SHP77 treated with DMSO at 0.1 percent for 48 hours (cell line): ENCODE measurements around the gene POC1A.
A peak's percentile ranks its signal among the peaks of the same experiment; 100 is the strongest.

Source experiments
- DNase-seq: peaks from one replicate; lab custom pipeline; 2025; lab: John Stamatoyannopoulos, UW

The POC1A gene

DNA sequence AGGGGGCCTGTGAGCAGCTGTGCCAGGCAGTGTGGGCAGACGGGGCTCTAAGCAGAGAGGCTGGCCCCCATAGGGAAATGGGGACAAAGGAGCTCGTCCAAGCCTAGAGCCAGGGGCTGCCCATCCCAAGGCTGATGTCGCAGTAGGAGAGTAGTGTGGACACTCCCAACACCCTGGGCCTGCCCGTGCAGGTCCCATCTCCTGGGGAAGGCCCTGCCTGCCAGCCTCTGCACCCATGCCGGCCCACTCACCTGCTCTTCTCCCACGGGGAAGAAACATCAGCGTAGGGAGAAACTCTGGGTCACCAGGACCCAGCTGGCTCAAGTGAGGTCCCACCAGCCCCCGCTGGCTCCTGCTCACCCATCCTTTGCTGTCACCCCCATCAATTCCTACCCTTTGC is 87.2 kb downstream of the POC1A start:
- no peak for DNase-seq

DNA sequence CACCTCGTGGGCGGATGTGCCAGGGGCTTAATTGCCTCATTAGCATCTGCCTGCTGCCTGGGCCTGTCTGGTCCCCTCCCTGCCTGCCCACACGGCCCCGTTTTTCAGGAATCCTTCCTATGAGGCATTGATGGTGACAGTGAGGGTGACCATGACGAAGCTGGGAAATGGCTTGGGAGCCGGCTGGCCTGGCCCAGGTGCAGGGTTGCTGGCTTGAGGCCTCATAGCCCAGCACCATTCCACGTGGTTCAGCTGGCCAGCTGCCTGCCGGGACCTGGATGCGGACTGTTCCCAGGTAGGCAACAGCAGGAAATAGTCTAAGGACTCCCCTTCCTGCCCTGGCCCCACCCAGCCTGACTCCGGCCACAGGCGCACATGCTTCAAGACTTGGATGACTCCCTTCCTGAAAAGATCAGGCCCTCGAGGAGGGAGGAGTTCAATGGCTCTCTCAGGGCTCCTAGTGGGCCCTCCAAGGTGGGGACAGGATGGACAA is 88.9 kb downstream of the POC1A start:
- DNase-seq, result no peak

DNA sequence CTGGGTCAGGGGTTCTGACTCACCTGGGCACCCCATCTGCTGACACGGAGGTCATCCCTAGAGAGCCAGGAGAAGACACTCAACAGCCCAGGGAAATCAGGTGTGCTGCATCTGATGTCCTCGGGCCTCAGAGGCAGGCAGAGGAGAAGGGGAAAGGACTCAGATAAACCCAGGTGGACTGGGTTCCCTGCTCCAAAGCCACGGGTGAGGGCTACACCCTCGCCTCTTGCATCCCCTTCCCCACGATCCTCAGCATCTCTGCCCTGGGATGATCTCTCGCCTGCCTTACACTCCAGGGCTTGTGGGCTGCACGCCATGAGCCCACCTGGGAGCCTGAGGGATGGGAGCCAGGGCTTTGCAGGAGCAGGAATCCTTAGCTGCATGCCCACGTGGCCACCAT is 89.7 kb downstream of the POC1A start:
- no peak for DNase-seq

DNA sequence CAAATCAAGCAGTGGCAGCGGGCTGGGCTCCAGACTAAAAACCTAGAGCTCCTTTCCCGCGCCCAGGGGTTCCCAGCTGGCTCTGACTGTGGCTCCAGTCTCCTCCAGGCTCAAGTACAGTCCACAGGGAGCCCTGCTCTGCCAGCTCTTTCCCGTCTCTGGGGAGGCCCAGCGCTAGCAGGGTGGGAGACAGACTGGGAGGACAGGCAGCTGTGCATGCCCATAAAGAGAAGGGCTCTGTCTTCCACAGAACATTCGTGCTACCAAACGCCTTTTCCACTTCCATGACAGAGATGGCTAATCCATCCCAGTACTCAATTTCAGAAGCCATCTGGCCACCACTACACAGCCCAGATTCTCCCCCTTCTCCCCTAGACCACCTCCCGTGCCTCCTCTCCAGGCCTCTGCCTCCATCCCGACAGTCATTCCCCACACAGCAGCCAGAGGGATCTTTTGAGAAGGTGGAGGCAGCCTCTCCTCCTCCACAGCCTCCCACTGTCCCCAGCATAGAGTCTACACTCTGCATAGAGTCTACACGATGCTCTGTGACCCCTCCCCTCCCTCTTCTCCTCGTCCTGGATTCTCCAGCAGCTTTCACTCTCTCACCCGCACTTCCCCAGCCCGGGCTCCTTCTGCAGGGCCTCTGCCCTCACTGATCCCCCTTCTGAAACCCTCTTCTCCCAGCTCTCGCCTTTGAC is 91.0 kb downstream of the POC1A start:
- no peak for DNase-seq

DNA sequence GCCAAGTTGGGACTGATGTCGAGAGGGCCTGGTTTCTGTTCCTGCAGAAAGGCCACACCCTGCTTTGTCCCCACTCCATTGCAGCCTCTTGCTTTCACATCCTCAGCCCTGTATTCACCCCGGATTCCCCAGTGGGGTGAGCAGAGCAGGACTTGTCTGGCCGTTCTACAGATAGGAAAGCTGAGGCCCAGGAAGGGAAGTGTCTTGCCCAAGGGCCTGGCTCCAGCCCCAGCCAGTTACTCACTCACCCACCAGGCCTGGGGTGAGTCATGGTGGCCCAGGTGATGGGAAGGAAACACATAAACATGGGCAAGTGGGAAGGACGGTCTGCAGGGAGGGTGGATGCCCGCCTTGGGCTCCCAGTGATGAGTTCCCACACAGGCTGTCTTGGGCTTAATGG is 91.7 kb downstream of the POC1A start:
- no peak for DNase-seq

DNA sequence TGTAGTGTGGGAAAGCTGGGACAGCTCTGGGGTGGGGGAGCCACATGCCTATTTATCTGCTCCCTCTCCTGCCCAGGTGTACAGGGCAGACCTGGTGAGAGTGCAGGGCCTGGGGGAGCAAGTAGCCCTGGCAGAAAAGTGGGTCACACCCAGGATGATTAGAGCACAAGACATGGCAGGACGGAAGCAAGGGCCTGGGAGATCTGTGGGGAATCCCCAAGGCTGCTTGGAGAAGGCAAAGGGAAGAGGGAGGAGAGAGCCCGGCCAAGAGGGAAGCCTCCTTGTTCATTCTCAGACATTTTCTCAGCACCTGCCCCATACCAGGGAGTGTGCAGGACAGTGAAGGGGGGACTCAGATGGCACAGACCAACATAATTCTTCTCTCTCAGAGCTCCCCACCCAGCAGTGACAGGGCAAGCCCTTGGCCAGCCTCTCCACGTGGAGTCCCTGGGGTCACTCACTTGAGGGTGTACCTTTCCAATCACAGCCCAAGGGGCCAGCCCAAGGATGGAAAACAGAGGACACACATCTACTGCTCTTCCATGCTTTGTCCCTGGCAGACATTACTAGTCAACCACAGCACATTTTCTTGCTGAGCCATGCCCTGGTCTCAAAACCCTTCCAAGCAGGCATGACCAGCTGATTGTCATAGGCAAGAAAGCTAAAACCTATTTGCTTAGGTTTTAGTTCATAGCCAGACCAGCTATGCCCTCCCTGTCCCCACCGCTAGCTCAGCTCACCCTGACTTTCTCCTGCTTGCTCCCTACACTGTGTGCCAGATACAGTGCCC is 92.9 kb downstream of the POC1A start:
- DNase-seq, result no peak

DNA sequence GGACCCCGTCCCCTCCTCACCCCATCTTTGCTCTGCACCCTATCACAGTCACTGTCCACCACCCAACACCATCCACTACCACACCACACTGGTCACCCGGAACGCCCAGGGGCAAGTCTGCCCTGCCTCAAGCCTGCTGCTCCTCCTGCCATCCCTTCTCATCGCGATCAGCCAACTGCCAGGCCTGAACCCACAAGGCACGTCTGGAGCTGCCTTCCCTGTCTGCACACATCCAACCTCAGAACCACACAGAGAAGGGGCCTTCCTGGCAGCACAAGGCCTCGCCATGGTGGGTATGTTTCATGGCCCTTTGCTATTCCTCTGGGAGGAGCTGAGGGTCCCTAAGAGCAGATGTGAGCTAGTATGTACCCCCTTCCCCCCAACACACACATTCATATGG is 94.4 kb downstream of the POC1A start:
- no peak for DNase-seq

DNA sequence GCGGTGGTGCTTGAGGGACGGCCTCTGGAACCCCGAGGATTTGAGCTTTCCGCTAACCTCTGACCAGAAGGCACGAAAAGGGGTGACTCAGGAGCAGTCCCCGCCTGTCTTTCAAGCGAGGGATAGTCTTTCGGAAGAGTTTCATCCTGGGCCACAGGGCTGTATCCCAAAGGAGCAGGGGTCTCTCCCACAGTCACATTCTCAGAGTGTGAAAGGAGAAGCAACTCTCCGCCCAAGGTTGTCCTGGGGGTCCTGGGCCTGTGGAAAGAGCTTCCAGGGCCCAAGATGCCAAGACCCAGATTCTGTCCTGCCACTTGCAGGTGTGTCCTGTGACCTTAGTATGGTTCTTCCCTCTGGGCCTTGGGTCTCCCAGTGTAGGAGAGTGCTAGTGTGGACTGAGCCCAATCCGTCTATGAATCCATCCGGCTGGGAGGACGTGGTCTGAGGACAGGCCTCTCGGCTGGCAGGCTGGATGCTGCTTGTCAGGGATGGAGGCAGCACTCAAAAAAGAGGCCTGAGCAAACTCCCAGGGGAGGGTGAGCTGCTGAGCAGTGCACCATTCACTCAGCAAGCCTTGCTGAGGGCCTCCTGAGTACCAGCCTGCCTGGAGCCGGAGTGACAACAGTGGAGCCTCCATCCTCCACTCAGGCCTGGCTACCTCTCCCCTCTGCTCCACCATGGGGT is 96.3 kb downstream of the POC1A start:
- no peak for DNase-seq

DNA sequence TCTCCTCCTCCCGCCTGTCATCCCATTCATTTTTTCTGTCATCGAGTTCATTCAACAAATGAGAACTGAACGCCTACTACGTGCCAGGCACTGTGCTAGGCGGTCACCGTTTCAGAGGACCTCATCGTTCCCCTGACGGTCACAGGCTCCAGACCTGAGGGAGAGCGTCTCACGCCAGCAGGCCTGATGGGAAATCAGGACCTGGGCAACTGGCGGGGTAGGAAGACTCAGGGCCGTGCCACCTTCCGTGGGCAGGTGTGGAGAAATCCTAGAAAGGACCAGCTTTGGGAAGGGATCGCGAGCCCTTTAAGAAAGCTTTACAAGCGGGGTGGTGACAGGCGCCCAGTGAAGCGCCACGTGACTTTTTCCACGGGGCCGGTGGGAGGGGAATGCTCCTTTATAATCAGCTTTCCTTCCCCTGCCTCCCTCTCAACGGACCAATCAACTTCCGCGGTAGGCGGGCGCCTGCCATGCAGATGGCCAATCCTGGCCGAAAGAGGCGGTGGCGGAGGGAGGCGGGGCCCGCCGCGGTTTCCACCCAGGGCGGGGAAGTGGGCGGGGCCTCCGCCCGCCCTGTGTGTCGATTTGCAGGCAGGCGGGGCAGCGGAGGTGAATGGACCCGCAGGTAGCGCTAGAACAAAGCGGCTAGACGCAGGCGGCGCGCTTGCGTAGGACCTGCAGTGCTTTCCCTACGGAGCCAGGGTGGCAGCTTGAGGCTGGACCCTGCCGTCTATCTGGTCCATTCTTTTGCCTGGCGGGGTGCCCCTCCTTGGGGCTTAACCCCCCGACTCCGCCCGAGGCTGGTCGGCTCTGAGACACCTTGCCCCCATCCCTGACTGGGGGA is 97.0 kb downstream of the POC1A start:
- DNase-seq, result peak; percentile 95

DNA sequence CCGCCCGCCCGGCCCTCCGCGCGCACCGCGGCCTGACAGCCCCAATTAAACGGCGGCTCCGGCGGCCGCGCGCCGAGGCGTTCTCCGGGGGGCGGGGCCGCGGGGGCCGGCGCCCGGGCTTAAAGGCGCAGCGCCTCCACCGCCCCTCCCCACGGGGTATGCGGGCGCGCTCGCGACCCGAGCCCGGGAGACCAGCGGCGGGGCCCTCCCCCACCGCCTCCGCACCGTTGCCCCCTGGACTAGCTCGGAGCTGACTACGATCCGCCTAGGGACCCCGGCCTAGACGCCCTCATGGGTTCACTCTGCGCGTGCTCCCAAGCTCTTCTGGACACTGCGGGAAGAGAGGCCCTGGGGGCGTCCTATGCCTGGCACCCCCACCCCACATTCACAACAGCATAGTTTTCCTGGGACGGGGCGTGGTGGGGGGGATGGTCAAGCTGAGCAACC is 97.7 kb downstream of the POC1A start, which contains the start of gene DUSP7:
Gene DUSP7 (minus strand): TSS at position 51 of the 447 bp plus-strand sequence. CDS start 205 bp downstream, outside the sequence.
- no peak for DNase-seq

DNA sequence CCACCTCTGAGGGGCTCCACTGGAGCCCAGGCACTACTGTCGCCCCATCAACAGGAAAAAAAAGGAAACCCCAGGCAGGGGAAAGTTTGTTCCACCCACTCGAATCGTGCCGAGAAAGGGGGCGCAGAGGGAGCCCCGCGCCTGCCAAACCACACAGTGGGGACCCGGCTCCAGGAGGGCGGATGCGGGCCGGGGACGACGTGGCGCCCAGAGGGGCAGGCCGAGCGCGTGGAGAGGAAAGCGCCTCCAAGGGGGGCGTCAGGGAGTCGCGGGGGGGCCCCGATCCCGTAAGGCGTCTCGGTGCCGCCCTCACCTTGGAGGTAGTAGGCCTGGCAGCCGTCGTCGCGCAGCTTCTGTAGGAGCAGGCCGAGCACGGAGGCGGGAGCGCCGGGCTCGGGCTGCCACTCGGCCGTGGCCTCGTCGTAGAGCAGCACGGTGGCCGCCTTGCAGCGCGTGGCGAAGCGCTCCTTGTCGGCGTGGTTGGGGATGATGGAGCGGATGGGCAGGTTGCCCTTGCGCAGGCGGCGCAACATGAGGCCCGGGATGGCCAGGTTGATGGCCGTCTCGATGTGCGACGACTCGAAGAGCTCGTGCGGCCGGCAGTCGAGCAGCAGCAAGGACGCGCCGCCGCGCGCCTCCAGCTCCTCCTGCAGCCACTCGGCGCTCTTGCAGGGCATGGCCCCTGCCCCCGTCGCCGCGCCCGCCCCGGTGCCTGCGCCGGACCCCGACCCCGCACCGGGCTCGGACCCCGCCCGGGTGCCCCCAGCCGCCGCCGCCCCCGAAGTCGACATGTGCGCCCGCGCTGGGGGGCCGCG is 98.5 kb downstream of the POC1A start:
- DNase-seq, result no peak

DNA sequence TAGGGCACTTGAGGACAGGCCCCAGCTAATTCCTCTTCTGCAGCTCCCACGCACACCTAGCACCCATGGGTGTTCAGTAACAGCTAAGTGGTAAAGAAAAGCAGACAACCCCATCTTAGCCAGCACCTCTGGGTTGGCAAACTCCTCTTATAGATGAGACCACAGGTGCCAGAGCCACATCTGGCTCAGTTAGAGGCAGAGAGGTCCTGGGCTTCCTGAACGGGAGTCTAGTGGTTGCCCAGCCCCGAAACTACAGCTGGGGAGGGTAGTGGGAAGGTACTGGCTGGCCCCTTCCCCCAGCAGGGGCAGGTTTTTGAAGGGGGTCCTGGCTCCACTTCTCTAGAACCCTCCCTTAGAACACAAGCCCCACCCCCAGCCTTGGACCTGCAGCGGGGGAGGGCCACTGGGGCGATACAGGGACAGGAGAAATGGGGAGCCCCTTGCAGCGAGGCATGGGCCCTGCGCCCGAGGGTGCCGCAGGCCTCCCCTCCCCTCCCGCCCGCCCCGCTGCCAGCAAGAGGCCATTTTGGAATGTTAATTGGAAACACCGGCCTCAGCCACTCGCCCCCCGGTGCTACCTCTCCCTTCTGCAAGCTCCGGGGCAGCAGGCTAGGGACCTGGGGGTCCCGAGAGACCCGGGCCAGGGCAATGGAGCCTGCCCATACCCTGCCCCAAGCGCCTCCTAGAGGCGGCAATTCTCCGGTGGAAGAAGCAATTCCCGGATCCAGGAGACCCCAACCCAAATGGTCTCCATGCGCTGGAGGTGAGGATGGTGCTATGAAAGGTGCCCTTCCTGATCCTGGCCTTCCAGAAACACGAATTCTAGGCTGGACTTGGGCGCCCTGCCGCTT is 99.3 kb downstream of the POC1A start:
- DNase-seq, result no peak

DNA sequence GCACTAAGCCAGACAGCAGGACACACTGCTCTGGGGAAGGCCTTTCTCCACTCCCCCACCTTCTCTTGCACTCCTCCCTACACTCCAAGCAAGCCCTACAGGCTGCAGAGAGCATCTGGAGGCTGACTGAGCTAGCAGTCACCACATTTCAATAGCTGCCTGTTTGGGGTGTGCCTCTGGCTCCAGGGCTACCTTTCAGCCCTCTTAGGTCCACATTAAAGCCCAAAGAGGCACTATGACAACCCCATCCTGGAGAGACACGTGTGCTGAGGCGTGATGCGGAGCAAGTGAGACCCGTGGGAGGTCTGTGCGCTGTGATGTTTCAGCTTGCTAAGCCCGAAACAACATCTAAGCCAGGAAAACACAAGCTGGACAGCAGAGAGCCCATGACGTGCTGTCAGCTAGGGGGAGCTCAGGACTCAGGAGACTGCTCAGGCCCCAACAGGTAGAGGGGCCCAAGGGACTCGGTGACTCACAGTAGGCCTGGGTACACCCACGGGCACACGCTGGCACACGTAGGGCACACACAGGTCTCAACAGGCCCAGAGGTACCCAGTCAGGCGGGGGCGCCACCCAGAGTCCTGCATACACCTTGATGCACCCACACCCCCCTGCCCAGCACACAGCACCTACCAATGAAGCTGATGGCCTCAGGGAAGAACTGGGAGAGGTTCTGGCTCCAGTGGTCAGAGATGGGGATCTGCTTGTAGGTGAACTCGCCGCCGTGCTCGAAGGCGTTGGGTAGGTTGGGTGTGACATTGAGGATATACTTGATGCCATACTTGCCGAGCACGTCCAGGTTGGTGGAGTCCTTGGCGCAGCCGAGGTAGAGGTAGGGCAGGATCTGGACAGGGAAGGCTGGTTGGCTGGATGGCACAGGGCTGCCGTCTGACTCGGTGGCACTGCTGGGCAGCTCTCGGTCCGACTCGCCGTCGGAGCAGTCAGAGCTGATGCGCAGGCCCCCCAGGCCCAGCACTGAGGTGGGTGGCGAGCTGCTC is 100.6 kb downstream of the POC1A start:
- no peak for DNase-seq

DNA sequence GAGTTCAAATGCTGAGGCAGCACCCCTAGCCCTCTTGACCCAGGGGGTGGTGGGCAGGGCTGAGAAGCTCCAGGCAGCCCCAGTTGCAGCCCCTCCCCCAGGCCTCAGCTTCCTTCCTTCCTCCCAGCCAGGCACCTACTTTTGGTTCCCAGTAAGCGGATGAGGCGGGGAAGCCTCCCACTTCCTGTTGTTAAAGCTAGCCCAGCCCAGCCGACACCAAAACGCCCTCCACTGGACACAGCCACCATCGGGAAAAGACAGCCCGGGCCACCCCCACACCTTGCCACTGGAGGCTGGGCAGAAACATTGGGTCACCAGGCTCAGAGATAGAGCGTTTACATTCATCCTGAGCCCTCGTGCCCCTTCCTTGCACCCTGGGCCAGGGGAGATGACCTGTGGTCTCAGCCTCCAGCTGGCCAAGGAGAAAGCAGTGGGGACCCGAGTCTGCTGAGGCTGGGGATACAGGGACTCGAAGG is 101.4 kb downstream of the POC1A start:
- DNase-seq, result no peak

DNA sequence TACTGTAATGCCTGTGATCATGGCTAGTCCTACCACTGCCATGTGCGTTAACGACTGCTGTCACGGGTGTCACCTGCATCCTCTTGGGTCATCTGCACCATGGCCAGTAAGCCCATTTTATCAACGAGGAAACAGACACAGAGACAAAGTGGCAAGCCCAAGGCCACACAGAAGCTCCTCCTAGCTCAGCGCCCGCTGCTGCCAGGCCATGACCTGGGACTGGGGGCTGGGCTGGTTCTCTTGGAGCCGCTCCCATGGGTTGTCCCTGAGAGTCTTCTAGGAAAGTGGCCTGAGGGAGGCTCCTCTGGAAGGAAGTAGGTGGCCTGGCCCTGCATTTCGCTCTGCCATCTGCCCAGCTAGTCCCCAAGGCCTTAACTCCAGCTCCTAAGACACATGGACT is 102.8 kb downstream of the POC1A start:
- DNase-seq, result no peak

DNA sequence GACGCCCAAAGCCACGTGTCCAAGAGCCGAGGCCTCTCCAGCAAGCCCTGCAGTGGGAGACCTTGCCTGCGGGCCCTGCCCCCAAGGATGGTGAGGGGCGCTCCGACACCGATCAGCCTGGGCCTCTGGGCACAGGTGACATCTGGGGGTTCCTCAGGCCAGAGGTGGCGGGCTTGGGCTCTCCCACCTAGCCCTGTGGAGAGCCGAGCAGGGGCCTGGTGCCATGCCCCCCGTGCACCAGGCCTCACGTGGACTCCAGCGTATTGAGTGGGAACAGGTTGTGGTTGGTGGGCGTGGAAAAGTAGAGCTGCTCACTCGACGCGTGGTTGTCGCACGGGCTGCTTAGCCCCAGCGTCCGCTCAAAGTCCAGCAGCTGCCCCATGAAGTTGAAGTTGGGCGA is 103.7 kb downstream of the POC1A start:
- DNase-seq, result no peak

DNA sequence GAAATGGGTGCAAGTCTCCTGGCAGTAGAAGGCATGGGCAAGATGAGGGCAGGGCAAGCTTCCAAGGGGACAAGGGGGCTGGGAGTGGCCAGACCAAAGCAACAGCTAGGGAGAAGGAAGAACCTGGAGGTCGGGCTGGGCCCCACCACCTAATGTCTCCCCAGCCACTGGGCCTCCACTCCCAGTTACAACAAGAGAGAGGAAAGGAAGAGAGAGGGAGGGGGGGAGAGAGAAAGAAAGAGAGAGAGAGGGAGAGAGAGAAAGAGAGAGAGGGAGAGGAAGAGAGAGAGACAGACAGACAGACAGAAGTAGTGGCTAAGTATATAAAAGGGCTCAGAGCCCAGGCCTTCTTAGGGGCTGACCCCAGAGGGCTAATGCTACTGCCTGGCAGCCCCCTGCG is 104.7 kb downstream of the POC1A start:
- DNase-seq, result no peak

DNA sequence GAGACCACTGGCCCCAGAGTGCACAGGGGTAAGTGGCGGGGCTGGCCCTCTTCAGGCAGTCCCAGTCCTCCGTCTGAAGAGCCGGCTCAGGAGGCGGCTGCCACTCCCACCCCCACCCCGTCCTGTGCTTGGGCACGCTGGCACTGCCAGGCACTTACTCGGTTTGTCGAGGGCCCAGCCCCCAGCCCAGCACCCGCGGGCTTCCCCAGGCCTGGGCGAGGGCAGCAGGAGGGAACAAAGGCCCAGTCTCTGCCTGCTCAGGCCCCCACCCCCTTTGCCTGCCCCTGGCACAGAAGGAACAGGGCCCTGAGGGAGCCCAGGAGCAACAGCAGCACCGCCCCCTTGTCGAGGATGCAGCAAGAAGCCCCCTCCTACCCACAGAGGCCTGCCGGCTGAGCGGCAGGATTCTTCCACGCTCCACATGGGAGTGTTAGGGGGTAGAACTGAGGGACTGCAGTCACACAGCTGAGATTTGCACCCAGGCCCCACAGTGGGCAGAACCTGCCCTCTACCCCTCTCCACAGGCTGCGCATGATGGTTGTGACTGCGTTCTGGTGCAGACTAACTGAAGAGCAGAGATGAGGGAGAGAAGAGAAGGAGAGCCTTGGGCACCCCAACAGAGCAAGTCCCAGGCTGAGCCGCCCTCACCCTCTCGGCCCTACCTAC is 106.8 kb downstream of the POC1A start:
- DNase-seq, result no peak
